ENCODE data around the gene NYNRIN.

GRCh38 chr14:24381363-24382063, 17.3 kb upstream of the NYNRIN start:
- no peak for TF ChIP-seq POLR2AphosphoS5 (IDR thresholded peaks at IDR 0.05; ENCODE audit: low read depth, low read length)
- TF ChIP-seq POLR2A (IDR thresholded peaks at IDR 0.05; ENCODE audit: low read depth, low read length): no peak

All from GM12891 (cell line).